Cardiac fibroblast (primary cell): ENCODE results near the gene ERCC6L2.

Experiments used
- DNase-seq, 2 donors: peaks; one replicate each; pipeline versions ENCODE4 v3.0.0 to v3.0.0-alpha.2; 2010; ENCODE audit warnings: low read depth in 2 of 2
- H3K4me3 ChIP-seq, 2 donors: replicated peaks in 1 of 2; 1 replicate in 1 of 2; 2 replicates in 1 of 2; pipeline ENCODE4 v1.5.1; 2011; ENCODE audit warnings: low read depth in 2 of 2, low read length in 2 of 2, mild to moderate bottlenecking in 2 of 2, moderate library complexity in 1 of 2
- CTCF ChIP-seq: IDR thresholded peaks from one replicate; pipeline ENCODE4 v1.5.1; 2011; ENCODE audit warnings: low read depth, mild to moderate bottlenecking, low read length, inconsistent platforms

Gene ERCC6L2

GRCh38 chr9:95927271-95928004, 51.9 kb downstream of the ERCC6L2 start:
- no peak for DNase-seq
- no peak for TF ChIP-seq CTCF
- no peak overlapping the region for H3K4me3 ChIP-seq

GRCh38 chr9:95930277-95930676, 54.8 kb downstream of the ERCC6L2 start:
- TF ChIP-seq CTCF = no peak
- no peak overlapping the region for H3K4me3 ChIP-seq
- DNase-seq = no peak

GRCh38 chr9:95935861-95936578, 60.5 kb downstream of the ERCC6L2 start:
- no peak for TF ChIP-seq CTCF
- no peak for DNase-seq

GRCh38 chr9:95936579-95937075, 61.1 kb downstream of the ERCC6L2 start:
- no peak for DNase-seq
- no peak for TF ChIP-seq CTCF
- no peak overlapping the region for H3K4me3 ChIP-seq

More at GRCh38 chr9:95935861-95936578, 60.5 kb downstream of the ERCC6L2 start:
- no peak overlapping the region for H3K4me3 ChIP-seq

- DNase-seq = no peak
- TF ChIP-seq CTCF = no peak
Measured at GRCh38 chr9:95937131-95937530, 61.6 kb downstream of the ERCC6L2 start.

GRCh38 chr9:95938724-95939123, 63.2 kb downstream of the ERCC6L2 start:
- no peak overlapping the region for H3K4me3 ChIP-seq
- TF ChIP-seq CTCF = peak; percentile 23
- DNase-seq = peak; percentile 3 to 6

More at GRCh38 chr9:95937131-95937530, 61.6 kb downstream of the ERCC6L2 start:
- no peak overlapping the region for H3K4me3 ChIP-seq
